GM23338 (cell line): ENCODE results near the gene TSKS. TPM values are rescaled to one million over a fixed set of nuclear protein-coding genes. Genes with fewer than 3 reads are reported as not detected.
A peak's percentile ranks its signal among the peaks of the same experiment; 100 is the strongest.

Source experiments
- ATAC-seq: fragments of 200-7000 bp; cut with Tn5 transposase; 3 replicates; pipeline ENCODE4 v1.9.1; 2020
- DNase-seq: peaks from one replicate; pipeline ENCODE4 v3.0.0-alpha.2; 2015; ENCODE audit warnings: low spot score
- H2AFZ ChIP-seq: fragments of 200-600 bp; sonication (generic); 2 replicates; pipeline ENCODE4 v1.8.0; 2016; ENCODE audit warnings: antibody characterized with exemption, mild to moderate bottlenecking, moderate library complexity
- H3F3A ChIP-seq: fragments of 200-600 bp; sonication (generic); replicated peaks from 2 replicates; pipeline ENCODE4 v1.8.0; 2017; ENCODE audit warnings: antibody characterized with exemption, mixed run types, low read depth
- H3K27ac ChIP-seq: fragments of 200-600 bp; sonication (generic); 2 replicates; pipeline ENCODE4 v1.6.1; 2016; ENCODE audit warnings: low read depth
- H3K27me3 ChIP-seq: fragments of 200-600 bp; sonication (generic); 2 replicates; pipeline ENCODE4 v1.8.0; 2016; ENCODE audit warnings: mild to moderate bottlenecking, mixed run types, moderate library complexity; ENCODE audit not compliant: insufficient read depth
- H3K36me3 ChIP-seq: fragments of 200-600 bp; sonication (generic); 2 replicates; pipeline ENCODE4 v1.8.0; 2016; ENCODE audit warnings: mild to moderate bottlenecking; ENCODE audit not compliant: insufficient read depth
- H3K4me1 ChIP-seq: fragments of 200-600 bp; sonication (generic); 2 replicates; pipeline ENCODE4 v1.8.0; 2016; ENCODE audit warnings: mild to moderate bottlenecking, moderate library complexity; ENCODE audit not compliant: insufficient read depth
- H3K4me2 ChIP-seq: fragments of 200-600 bp; sonication (generic); 2 replicates; pipeline ENCODE4 v1.7.1; 2017; ENCODE audit warnings: mixed run types
- H3K4me3 ChIP-seq: fragments of 200-600 bp; sonication (generic); 2 replicates; pipeline ENCODE4 v1.6.1; 2016; ENCODE audit warnings: mixed run types
- H3K79me2 ChIP-seq: fragments of 200-600 bp; sonication (generic); replicated peaks from 2 replicates; pipeline ENCODE4 v1.8.0; 2017; ENCODE audit warnings: mild to moderate bottlenecking; ENCODE audit not compliant: insufficient read depth
- H3K9me2 ChIP-seq: fragments of 200-600 bp; sonication (generic); 2 replicates; pipeline ENCODE4 v1.8.0; 2017; ENCODE audit not compliant: insufficient read depth
- H4K20me1 ChIP-seq: fragments of 200-600 bp; sonication (generic); replicated peaks from 2 replicates; pipeline ENCODE4 v1.8.0; 2017; ENCODE audit warnings: mild to moderate bottlenecking; ENCODE audit not compliant: insufficient read depth
- H3K27ac Mint-ChIP-seq: 2 replicates; pipeline ENCODE4 v1.8.0; 2020; ENCODE audit warnings: inconsistent platforms, mild to moderate bottlenecking, moderate library complexity, mixed read lengths
- H3K27me3 Mint-ChIP-seq: 3 replicates; pipeline ENCODE4 v1.8.0; 2022; ENCODE audit warnings: low read depth, mild to moderate bottlenecking, moderate library complexity, mixed read lengths, inconsistent platforms; ENCODE audit not compliant: insufficient read depth, poor library complexity
- H3K36me3 Mint-ChIP-seq: 3 replicates; pipeline ENCODE4 v1.8.0; 2021; ENCODE audit warnings: low read depth, mild to moderate bottlenecking, inconsistent platforms, moderate library complexity, mixed read lengths
- H3K4me1 Mint-ChIP-seq: 3 replicates; pipeline ENCODE4 v1.8.0; 2020; ENCODE audit warnings: mild to moderate bottlenecking, inconsistent platforms, mixed read lengths
- H3K4me3 Mint-ChIP-seq: 3 replicates; pipeline ENCODE4 v1.8.0; 2021; ENCODE audit warnings: moderate library complexity, mild to moderate bottlenecking, inconsistent platforms, mixed read lengths
- H3K9me3 Mint-ChIP-seq: 3 replicates; pipeline ENCODE4 v1.8.0; 2020; ENCODE audit warnings: moderate library complexity, mild to moderate bottlenecking, inconsistent platforms, mixed read lengths
- CREB1 ChIP-seq: fragments of 250-450 bp; sonication (Bioruptor Pico); IDR thresholded peaks from 2 replicates; pipeline ENCODE4 v1.5.0; 2020; ENCODE audit warnings: low read depth, mild to moderate bottlenecking, moderate library complexity
- CTCF ChIP-seq, 2 experiments: fragments of 200-600 bp in 1 of 2; sonication (generic) in 1 of 2; conservative IDR thresholded peaks; 2 replicates each; pipeline versions ENCODE4 v1.5.1 to v1.6.1; 2016 to 2017; ENCODE audit warnings: antibody characterized with exemption in 2 of 2, low read depth in 2 of 2, mild to moderate bottlenecking in 2 of 2, moderate library complexity in 1 of 2
- ETS1 ChIP-seq: IDR thresholded peaks from 2 replicates; pipeline ENCODE4 v1.6.1; 2016; ENCODE audit warnings: antibody characterized with exemption
- EZH2 ChIP-seq: fragments of 200-600 bp; sonication (generic); IDR thresholded peaks from one replicate; pipeline ENCODE4 v1.8.0; 2017; ENCODE audit warnings: antibody characterized with exemption, mild to moderate bottlenecking, low read depth; ENCODE audit not compliant: unreplicated experiment
- EZH2phosphoT487 ChIP-seq: fragments of 200-600 bp; sonication (generic); IDR thresholded peaks from one replicate; pipeline ENCODE4 v1.8.1; 2018; ENCODE audit warnings: antibody characterized with exemption; ENCODE audit not compliant: unreplicated experiment
- JUNB ChIP-seq: IDR thresholded peaks from one replicate; pipeline ENCODE4 v1.6.1; 2016; ENCODE audit warnings: antibody characterized with exemption; ENCODE audit not compliant: unreplicated experiment
- NANOG ChIP-seq: IDR thresholded peaks from 2 replicates; pipeline ENCODE4 v1.6.1; 2016; ENCODE audit warnings: antibody characterized with exemption, borderline replicate concordance
- POLR2AphosphoS5 ChIP-seq: IDR thresholded peaks from 2 replicates; pipeline ENCODE4 v1.6.1; 2016; ENCODE audit warnings: antibody characterized with exemption, low read depth
- REST ChIP-seq: IDR thresholded peaks from one replicate; pipeline ENCODE4 v1.6.1; 2018; ENCODE audit warnings: antibody characterized with exemption; ENCODE audit not compliant: unreplicated experiment
- STAT1 ChIP-seq: IDR thresholded peaks from one replicate; pipeline ENCODE4 v1.6.1; 2016; ENCODE audit warnings: antibody characterized with exemption; ENCODE audit not compliant: unreplicated experiment
- ZNF114 ChIP-seq: fragments of 250-450 bp; sonication (Bioruptor Pico); IDR thresholded peaks from 2 replicates; pipeline ENCODE4 v1.5.0; 2020; ENCODE audit warnings: mild to moderate bottlenecking, moderate library complexity
- ZNF331 ChIP-seq: fragments of 250-450 bp; sonication (Bioruptor Pico); IDR thresholded peaks from 2 replicates; pipeline ENCODE4 v1.5.0; 2020; ENCODE audit warnings: low read depth, mild to moderate bottlenecking, moderate library complexity
- ZNF462 ChIP-seq: fragments of 250-450 bp; sonication (Bioruptor Pico); IDR thresholded peaks from 2 replicates; pipeline ENCODE4 v1.5.0; 2020; ENCODE audit warnings: mild to moderate bottlenecking, moderate library complexity
- polyA plus RNA-seq: library from polyadenylated mRNA; unstranded; fragments of >200 nt; fragmentation: Nextera tagmentation; extraction: Ambion mirVana; gene quantifications from 2 replicates; pipeline ENCODE4 v1.2.1, GENCODE V29; 2016
- total RNA-seq: library from RNA; depleted of rRNA; stranded (reverse); fragments of >200 nt; shearing (Covaris generic); gene quantifications from 2 replicates; pipeline ENCODE4 v1.2.3, GENCODE V29; 2014

TSKS gene
- total and polyA plus RNA-seq, 2 experiments from 2014 or later = 0.99 TPM; not detected in 1

- Histone ChIP-seq H3K4me1 (peaks cover 25% of the 10 kb centered on the region), H3K9me2 (no peaks in the 10 kb centered on the region), H3K4me2 (peak overlapping the region; percentile 99), H3K36me3 (no peaks in the 10 kb centered on the region; the same call in 1 of the 2 replicates), H2AFZ (no peak overlapping the region), H4K20me1 (peaks cover 18% of the 10 kb centered on the region), H3F3A (peaks cover 39% of the 10 kb centered on the region), H3K79me2 (peaks cover 8% of the 10 kb centered on the region), H3K27ac (no peak overlapping the region), H3K4me3 (peak overlapping the region; percentile 97), H3K27me3 (no peaks in the 10 kb centered on the region)
- Mint-ChIP-seq H3K9me3 (peaks cover 8% of the 10 kb centered on the region), H3K27ac (no peak overlapping the region; the same call in 1 of the 2 replicates), H3K27me3 (peaks cover 31% of the 10 kb centered on the region), H3K36me3 (peaks cover 37% of the 10 kb centered on the region), H3K4me3 (peak overlapping the region; percentile 94), H3K4me1 (peaks cover 32% of the 10 kb centered on the region)
- DNase-seq (no peak), ATAC-seq (no peak)
- no peak for TF ChIP-seq REST
- no peak for TF ChIP-seq EZH2phosphoT487
- no peak for TF ChIP-seq EZH2
- no peak for TF ChIP-seq NANOG
- TF ChIP-seq CREB1 (CRISPR knock-in tag) = no peak
- TF ChIP-seq STAT1 = no peak
- no peak for TF ChIP-seq ETS1
- no peak for TF ChIP-seq POLR2AphosphoS5
- no peak for TF ChIP-seq ZNF331
- TF ChIP-seq JUNB = no peak
- TF ChIP-seq ZNF462 (CRISPR knock-in tag) = no peak
- TF ChIP-seq CTCF (conservative IDR thresholded peaks at IDR 0.05; ENCODE audit: low read depth in 2 of 2) = no peak
- TF ChIP-seq ZNF114 (CRISPR knock-in tag) = no peak
Measured at GRCh38 chr19:49692147-49692506, 71.0 kb downstream of the TSKS start.
